ENCODE measurements around the gene TDRD12.

TDRD12 gene, protein sequence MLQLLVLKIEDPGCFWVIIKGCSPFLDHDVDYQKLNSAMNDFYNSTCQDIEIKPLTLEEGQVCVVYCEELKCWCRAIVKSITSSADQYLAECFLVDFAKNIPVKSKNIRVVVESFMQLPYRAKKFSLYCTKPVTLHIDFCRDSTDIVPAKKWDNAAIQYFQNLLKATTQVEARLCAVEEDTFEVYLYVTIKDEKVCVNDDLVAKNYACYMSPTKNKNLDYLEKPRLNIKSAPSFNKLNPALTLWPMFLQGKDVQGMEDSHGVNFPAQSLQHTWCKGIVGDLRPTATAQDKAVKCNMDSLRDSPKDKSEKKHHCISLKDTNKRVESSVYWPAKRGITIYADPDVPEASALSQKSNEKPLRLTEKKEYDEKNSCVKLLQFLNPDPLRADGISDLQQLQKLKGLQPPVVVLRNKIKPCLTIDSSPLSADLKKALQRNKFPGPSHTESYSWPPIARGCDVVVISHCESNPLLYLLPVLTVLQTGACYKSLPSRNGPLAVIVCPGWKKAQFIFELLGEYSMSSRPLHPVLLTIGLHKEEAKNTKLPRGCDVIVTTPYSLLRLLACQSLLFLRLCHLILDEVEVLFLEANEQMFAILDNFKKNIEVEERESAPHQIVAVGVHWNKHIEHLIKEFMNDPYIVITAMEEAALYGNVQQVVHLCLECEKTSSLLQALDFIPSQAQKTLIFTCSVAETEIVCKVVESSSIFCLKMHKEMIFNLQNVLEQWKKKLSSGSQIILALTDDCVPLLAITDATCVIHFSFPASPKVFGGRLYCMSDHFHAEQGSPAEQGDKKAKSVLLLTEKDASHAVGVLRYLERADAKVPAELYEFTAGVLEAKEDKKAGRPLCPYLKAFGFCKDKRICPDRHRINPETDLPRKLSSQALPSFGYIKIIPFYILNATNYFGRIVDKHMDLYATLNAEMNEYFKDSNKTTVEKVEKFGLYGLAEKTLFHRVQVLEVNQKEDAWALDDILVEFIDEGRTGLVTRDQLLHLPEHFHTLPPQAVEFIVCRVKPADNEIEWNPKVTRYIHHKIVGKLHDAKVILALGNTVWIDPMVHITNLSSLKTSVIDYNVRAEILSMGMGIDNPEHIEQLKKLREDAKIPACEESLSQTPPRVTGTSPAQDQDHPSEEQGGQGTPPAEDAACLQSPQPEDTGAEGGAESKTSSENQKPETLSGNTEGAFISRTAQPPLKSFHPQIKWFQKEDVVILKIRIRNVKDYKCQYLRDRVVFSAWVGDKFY (N-terminal part only)

GRCh38 chr19:32719611-32720059, at the start of gene TDRD12:
TDRD12 (plus strand) TSS chr19:32719767; CDS start chr19:32720073, 306 bp downstream.
- no peak for DNase-seq

DNA sequence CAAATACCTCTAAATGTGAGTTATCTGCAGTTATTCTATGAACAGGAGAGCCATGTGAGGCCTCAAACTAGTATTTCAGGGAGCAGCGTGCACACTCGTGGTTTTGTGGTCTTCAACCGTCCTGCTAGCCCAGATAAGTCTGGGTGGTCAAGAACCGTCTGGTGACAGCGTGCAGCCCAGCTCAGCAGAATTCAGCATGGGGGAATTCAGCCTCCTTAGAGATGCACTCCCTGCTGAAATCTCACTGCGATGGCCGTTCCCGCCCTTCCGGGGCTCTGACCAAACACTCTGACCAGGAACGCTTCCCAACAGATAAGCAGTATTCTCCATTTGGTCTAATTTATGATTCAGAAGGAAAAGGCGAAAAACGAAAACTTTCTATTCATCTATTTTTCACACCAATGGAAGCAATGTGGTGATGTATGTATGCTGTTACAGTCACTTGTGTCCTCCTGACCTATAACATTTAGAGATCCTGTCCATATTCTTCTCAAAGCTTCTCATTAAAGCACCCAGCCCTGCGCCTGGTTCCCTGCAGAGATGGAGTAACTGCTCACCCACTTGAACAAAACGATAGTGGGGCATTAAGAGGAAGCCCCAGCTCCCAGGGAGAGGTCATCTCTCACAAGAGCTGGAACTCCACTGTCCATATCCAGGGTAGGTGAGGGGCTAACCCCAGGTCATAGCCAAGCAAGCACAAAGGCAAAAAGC, 47.5 kb upstream of the TDRD12 start:
- DNase-seq = no peak

DNA sequence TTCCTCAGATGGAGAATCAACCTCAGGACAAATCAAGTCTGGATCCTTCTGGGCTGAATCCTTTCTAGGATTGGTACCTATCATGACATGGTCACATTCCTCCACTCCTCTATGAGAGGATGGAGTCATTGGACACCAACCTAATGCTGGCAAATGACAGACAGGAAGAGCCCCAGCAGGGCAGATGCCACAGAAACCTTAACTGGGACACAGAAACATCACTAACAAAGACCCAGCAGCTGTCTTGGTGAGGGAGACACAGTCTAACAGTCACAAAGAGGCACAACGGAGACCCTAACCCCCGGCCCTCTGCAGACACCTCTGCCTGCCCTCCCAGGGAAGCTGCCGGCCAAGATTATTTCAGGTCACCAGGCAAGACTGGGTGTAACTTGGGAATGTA, 46.7 kb upstream of the TDRD12 start:
- DNase-seq = no peak

GRCh38 chr19:32673573-32673972, 46.0 kb upstream of the TDRD12 start:
- no peak for DNase-seq

GRCh38 chr19:32674153-32674930, 45.2 kb upstream of the TDRD12 start:
- DNase-seq = peak in 1 of 2 donors; percentile 36

GRCh38 chr19:32674931-32675719, 44.4 kb upstream of the TDRD12 start, which contains the start of gene ANKRD27:
ANKRD27 (minus strand) TSS chr19:32675180; CDS start chr19:32659015, 16,165 bp downstream.
- peak; percentile 97 to 98 for DNase-seq

DNA sequence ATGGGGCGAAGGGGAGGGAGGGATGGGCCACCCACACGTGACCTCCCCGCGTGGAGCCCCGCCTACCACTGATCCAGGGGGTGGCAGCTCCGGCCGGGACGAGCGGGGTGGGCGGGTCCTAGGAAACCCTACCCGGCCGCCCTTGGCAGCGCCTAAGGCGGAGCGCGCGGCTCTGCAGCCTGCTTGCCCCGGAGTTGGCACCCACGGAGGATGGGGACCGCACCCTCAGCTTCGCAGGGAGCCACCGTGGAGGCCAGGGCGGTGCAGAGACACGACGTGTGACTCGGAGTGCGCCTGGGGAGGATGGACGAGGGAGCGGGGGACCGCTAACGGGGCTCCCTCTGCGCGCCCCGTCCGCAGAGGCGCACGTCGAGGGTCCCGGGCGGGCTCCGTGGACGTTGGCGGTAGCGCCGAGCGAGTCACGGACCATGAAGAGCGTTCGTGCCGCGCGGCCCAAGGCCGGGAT, 43.8 kb upstream of the TDRD12 start, which contains the start of gene RGS9BP:
RGS9BP (plus strand) TSS at position 129 of the 466 bp plus-strand sequence. CDS start 416 bp downstream, outside the sequence.
- peak; percentile 71 to 75 for DNase-seq

DNA sequence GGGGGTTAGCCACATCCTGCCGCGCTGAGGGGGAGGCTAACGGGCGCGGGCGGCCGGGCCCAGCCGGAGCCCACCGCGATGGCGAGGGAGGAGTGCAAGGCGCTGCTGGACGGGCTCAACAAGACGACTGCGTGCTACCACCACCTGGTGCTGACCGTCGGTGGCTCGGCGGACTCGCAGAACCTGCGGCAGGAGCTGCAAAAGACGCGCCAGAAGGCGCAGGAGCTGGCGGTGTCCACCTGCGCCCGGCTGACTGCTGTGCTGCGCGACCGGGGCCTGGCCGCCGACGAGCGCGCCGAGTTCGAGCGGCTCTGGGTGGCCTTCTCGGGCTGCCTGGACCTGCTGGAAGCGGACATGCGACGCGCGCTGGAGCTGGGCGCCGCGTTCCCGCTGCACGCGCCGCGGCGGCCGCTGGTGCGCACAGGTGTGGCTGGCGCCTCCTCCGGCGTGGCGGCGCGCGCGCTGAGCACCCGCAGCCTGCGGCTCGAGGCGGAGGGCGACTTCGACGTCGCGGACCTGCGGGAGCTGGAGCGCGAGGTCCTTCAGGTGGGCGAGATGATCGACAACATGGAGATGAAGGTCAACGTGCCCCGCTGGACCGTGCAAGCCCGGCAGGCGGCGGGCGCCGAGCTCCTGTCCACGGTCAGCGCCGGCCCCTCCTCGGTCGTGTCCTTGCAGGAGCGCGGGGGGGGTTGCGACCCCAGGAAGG, 43.2 kb upstream of the TDRD12 start:
- peak in 1 of 2 donors; percentile 26 for DNase-seq

- no peak for DNase-seq
Measured at GRCh38 chr19:32676895-32677359, 42.6 kb upstream of the TDRD12 start.

GRCh38 chr19:32677657-32678056, 41.9 kb upstream of the TDRD12 start:
- no peak for DNase-seq

DNA sequence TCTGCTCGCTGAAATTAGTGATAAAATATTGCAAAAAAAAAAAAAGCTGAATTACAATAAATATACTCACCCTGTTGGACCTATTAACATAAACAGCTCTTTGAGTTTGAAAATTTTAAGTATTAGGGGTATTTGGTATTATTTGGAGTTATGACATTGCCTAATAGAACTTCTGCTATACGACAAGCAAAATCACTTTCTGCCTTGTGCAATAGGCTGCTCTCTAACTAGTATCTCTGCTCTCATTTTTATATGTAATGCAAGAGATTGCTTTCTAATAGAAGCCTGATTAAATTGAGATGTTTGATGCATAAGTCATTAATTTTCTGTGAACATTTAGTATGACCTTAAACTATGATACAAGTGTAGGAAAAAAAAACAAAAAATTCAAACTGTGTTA, 38.6 kb upstream of the TDRD12 start:
- no peak for DNase-seq

DNA sequence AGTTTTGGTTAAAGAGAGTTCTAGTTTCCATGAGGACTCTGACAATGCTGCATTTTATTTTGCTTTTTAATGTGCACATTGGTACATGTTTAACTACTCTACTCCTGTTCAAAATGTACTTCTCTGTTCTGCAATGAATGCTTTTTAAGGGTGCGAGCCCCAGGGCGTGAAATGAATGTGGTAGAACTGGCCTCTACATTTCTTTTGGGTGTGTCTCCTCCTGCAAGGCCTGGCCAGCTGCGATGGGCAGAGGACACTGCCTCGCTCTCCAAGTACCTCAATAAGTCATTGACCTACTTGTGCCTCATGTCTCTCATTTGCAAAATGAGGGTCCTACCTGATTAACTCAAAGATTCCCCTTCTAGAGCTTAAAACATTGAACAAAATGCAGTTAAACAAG, 37.2 kb upstream of the TDRD12 start:
- no peak for DNase-seq

DNA sequence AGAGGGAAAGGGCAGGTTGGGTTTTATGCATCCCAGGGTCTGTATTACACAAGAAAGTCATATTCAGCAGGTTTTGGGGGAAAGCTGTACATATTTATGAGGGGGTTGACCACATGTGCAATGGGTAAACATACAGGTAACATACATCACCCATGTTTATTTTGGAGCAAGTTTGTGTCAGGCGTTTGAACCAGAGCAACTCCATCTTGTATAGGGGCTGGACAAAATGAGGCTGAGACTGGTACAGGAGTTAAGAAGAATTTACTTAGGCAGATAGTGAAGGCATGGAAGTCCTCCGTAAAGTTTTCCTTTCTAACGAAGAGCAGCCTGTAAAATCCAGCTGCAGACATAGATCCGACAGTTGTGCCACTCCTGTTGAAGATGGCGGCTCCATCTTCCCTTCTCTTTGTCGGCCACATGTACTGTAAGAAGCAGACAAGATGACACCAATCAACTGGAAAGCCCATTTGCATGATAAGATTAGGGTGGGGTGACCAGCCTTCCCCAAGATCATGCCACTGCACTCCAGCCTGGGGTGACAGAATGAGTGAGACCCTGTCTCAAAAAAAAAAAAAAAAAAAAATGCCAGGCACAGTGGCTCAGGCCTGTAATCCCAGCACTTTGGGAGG, 32.6 kb upstream of the TDRD12 start:
- DNase-seq = no peak

- DNase-seq = no peak
Measured at GRCh38 chr19:32687681-32688080, 31.9 kb upstream of the TDRD12 start.

GRCh38 chr19:32688311-32688710, 31.3 kb upstream of the TDRD12 start:
- no peak for DNase-seq

GRCh38 chr19:32691291-32691951, 28.1 kb upstream of the TDRD12 start, which contains the start of gene NUDT19:
NUDT19 (plus strand) TSS chr19:32691821; CDS start chr19:32691961, 140 bp downstream.
- DNase-seq = peak; percentile 77 to 78

- DNase-seq = peak; percentile 52 to 65
Measured at GRCh38 chr19:32691952-32692726, 27.4 kb upstream of the TDRD12 start.

All from CD4-positive, alpha-beta T cell treated with Interleukin-1 beta for 1 hour (primary cell).